ENCODE data around the gene INTS7. TPM values are rescaled to one million over a fixed set of nuclear protein-coding genes. Genes with fewer than 3 reads are reported as not detected.

Gene INTS7
- total RNA-seq, 1 experiment from 2014 or later = 35.5 TPM

GRCh38 chr1:211924256-211924655 is 111.1 kb downstream of the INTS7 start:
- no peaks in the 10 kb centered on the region for H3K27me3 ChIP-seq (ENCODE audit: control insufficient read depth, insufficient read depth, low read length)
- POLR2A ChIA-PET = no interaction called here
- TF ChIP-seq CTCF (IDR thresholded peaks at IDR 0.05) (no peak), POLR2AphosphoS5 (IDR thresholded peaks at IDR 0.05; ENCODE audit: low read depth, low read length) (no peak), TCF7L2 (IDR thresholded peaks at IDR 0.05; ENCODE audit: low read depth, low read length) (no peak), REST (IDR thresholded peaks at IDR 0.05; ENCODE audit: insufficient read depth in 1 of 2, low read depth in 2 of 2, low read length in 1 of 2) (no peak), SIN3A (IDR thresholded peaks at IDR 0.05; ENCODE audit: borderline replicate concordance, insufficient read depth, low read depth, low read length) (no peak)
- H3K36me3 ChIP-seq (ENCODE audit: control insufficient read depth, insufficient read depth, low read length) = no peaks in the 10 kb centered on the region
- intact Hi-C loops (cut with micrococcal nuclease; ENCODE audit: unreplicated experiment) (no loop called here), in situ Hi-C loops (cut with HindIII; ENCODE audit: low pct_unique_long_range_greater_than_20kb, low sequenced_read_pairs) (no loop called here)
- DNase-seq (ENCODE audit: low read depth, low spot score) (no peak), ATAC-seq (no peak)
- H3K27ac ChIP-seq (ENCODE audit: low read length) = no peak overlapping the region
- H3K9me3 ChIP-seq (ENCODE audit: control insufficient read depth, insufficient read depth, low read depth, low read length) = no peaks in the 10 kb centered on the region
- BruUV-seq (replicated peaks) = no TSS peak
- no peak overlapping the region for H3K4me3 ChIP-seq (ENCODE audit: low read depth in 2 of 2, low read length in 2 of 2)
- no peaks in the 10 kb centered on the region; the same call in 1 of the 2 replicates for H3K4me1 ChIP-seq (ENCODE audit: control insufficient read depth, insufficient read depth, low read length)
- CTCF ChIA-PET = interaction anchor here (0.6 kb wide), 1 partner anchor 266 kb away, joined by 3 read pairs; no protein-coding TSS in a partner anchor

GRCh38 chr1:211923095-211923494 is 112.3 kb downstream of the INTS7 start:
- intact Hi-C loops (cut with micrococcal nuclease; ENCODE audit: unreplicated experiment) = no loop called here
- Histone ChIP-seq H3K27ac (ENCODE audit: low read length) (no peak overlapping the region), H3K9me3 (ENCODE audit: control insufficient read depth, insufficient read depth, low read depth, low read length) (no peaks in the 10 kb centered on the region), H3K36me3 (ENCODE audit: control insufficient read depth, insufficient read depth, low read length) (no peaks in the 10 kb centered on the region), H3K4me1 (ENCODE audit: control insufficient read depth, insufficient read depth, low read length) (no peaks in the 10 kb centered on the region; the same call in 1 of the 2 replicates), H3K27me3 (ENCODE audit: control insufficient read depth, insufficient read depth, low read length) (peaks cover 2% of the 10 kb centered on the region; the same call in 1 of the 2 replicates), H3K4me3 (ENCODE audit: low read depth in 2 of 2, low read length in 2 of 2) (no peak overlapping the region)
- ChIA-PET POLR2A (no interaction called here), CTCF (interaction anchor here (0.6 kb wide), 1 partner anchor 23 kb away, joined by 3 read pairs; no protein-coding TSS in a partner anchor)
- DNase-seq (ENCODE audit: low read depth, low spot score) (no peak), ATAC-seq (no peak)
- no TSS peak for BruUV-seq (replicated peaks)
- TF ChIP-seq SIN3A (IDR thresholded peaks at IDR 0.05; ENCODE audit: borderline replicate concordance, insufficient read depth, low read depth, low read length) = no peak
- TF ChIP-seq POLR2AphosphoS5 (IDR thresholded peaks at IDR 0.05; ENCODE audit: low read depth, low read length) = no peak
- no peak for TF ChIP-seq REST (IDR thresholded peaks at IDR 0.05; ENCODE audit: insufficient read depth in 1 of 2, low read depth in 2 of 2, low read length in 1 of 2)
- in situ Hi-C loops (cut with HindIII; ENCODE audit: low pct_unique_long_range_greater_than_20kb, low sequenced_read_pairs) = no loop called here
